K562 (cell line): ENCODE data around the gene SUPT5H. TPM values are rescaled to one million over a fixed set of nuclear protein-coding genes. Genes with fewer than 3 reads are reported as not detected.

ENCODE experiments used
- CBX3 ChIP-seq, 2 experiments: IDR thresholded peaks; 1 replicate in 1 of 2; 2 replicates in 1 of 2; pipeline ENCODE4 v1.6.1; 2012; ENCODE audit warnings: inconsistent platforms in 2 of 2, low read length in 2 of 2, borderline replicate concordance in 1 of 2, control low read depth in 1 of 2
- CEBPG ChIP-seq, 3 experiments: fragments of 200-800 bp in 1 of 3; sonication (Bioruptor generic) in 1 of 3; sonication (generic) in 1 of 3; formaldehyde crosslinking in 1 of 3; IDR thresholded peaks in 2 of 3; conservative IDR thresholded peaks in 1 of 3; 2 replicates each; pipeline versions ENCODE4 v1.6.1 to v1.8.0; 2016 to 2022; ENCODE audit warnings: missing compliant biosample characterization in 2 of 3, missing genetic modification characterization in 2 of 3, mild to moderate bottlenecking in 1 of 3, missing genetic modification reagents in 1 of 3
- CHD2 ChIP-seq: IDR thresholded peaks from 2 replicates; pipeline ENCODE4 v1.6.1; 2011; ENCODE audit warnings: low read depth, low read length
- GABPB1 ChIP-seq: sonication (generic); formaldehyde crosslinking; IDR thresholded peaks from 2 replicates; pipeline ENCODE4 v1.8.0; 2022; ENCODE audit warnings: mild to moderate bottlenecking, missing genetic modification reagents
- IFI16 ChIP-seq: fragments of 250-450 bp; sonication (Bioruptor Pico); IDR thresholded peaks from 2 replicates; pipeline ENCODE4 v2.1.2; 2022; ENCODE audit warnings: mild to moderate bottlenecking, inconsistent platforms
- OTX1 ChIP-seq: fragments of 450-650 bp; formaldehyde crosslinking; IDR thresholded peaks from 2 replicates; pipeline ENCODE4 v1.4.0; 2022; ENCODE audit warnings: mild to moderate bottlenecking
- RBBP5 ChIP-seq: fragments of 200-600 bp; sonication (generic); IDR thresholded peaks from 2 replicates; pipeline ENCODE4 v1.6.1; 2012; ENCODE audit warnings: borderline replicate concordance, mild to moderate bottlenecking, low read length, control low read depth, inconsistent platforms; ENCODE audit not compliant: insufficient read depth, poor library complexity, severe bottlenecking
- SMAD2 ChIP-seq: fragments of 150-350 bp; IDR thresholded peaks from 2 replicates; pipeline ENCODE4 v1.6.1; 2014; ENCODE audit warnings: low read depth, mild to moderate bottlenecking, low read length
- SMAD4 ChIP-seq: fragments of 250-450 bp; sonication (Bioruptor Pico); conservative IDR thresholded peaks from 2 replicates; pipeline ENCODE4 v1.8.0; 2021; ENCODE audit warnings: inconsistent platforms, mild to moderate bottlenecking, moderate library complexity
- SMARCA5 ChIP-seq: fragments of 450-650 bp; IDR thresholded peaks from 2 replicates; pipeline ENCODE4 v1.6.1; 2016
- YBX1 ChIP-seq: fragments of 450-650 bp; IDR thresholded peaks from 2 replicates; pipeline ENCODE4 v1.7.1; 2016; ENCODE audit warnings: mild to moderate bottlenecking
- ZFP36 ChIP-seq: fragments of 150-350 bp; IDR thresholded peaks from 2 replicates; pipeline ENCODE4 v1.6.1; 2018; ENCODE audit warnings: low read length, low read depth; ENCODE audit not compliant: partially characterized antibody
- ZNF232 ChIP-seq: sonication (generic); formaldehyde crosslinking; IDR thresholded peaks from 2 replicates; pipeline ENCODE4 v1.8.0; 2022; ENCODE audit warnings: mild to moderate bottlenecking, missing genetic modification reagents
- ZNF551 ChIP-seq: fragments of 250-450 bp; sonication (Bioruptor Pico); IDR thresholded peaks from 2 replicates; pipeline ENCODE4 v1.5.0; 2021; ENCODE audit warnings: mild to moderate bottlenecking, moderate library complexity
- ZNF586 ChIP-seq: fragments of 450-650 bp; formaldehyde crosslinking; conservative IDR thresholded peaks from 2 replicates; pipeline ENCODE4 v1.4.0; 2020; ENCODE audit warnings: mild to moderate bottlenecking, moderate library complexity
- polyA plus RNA-seq, 8 experiments: library from polyadenylated mRNA; depleted of rRNA in 4 of 8; stranded (reverse) in 5 of 8; unstranded in 3 of 8; fragments of >200 nt; fragmentation: Nextera tagmentation in 2 of 8; fragmentation: Illumina TruSeq in 1 of 8; extraction: Ambion mirVana in 2 of 8; extraction: Trizol in 1 of 8; gene quantifications; 2 replicates each; pipeline versions ENCODE4 v1.2.1 to v1.2.3, GENCODE V29; 2011 to 2014; ENCODE audit warnings: inconsistent platforms in 1 of 8, missing spikeins in 1 of 8
- total RNA-seq, 7 experiments: library from RNA; depleted of rRNA in 6 of 7; stranded (reverse); fragments of >200 nt in 6 of 7; fragmentation: Illumina TruSeq in 2 of 7; extraction: Trizol in 2 of 7; gene quantifications; 2 replicates each; pipeline versions ENCODE4 v1.2.1 to v1.2.3, GENCODE V29; 2011 to 2021; ENCODE audit warnings: low replicate concordance in 1 of 7
- TF ChIP-seq, protein P1 (sequence below): fragments of 150-350 bp; IDR thresholded peaks from 2 replicates; pipeline ENCODE4 v1.6.1; 2014; ENCODE audit warnings: low read depth, mild to moderate bottlenecking, low read length, borderline replicate concordance
- TF ChIP-seq, protein P2 (sequence below): sonication (generic); formaldehyde crosslinking; IDR thresholded peaks from 2 replicates; pipeline ENCODE4 v1.9.0; 2022; ENCODE audit warnings: mild to moderate bottlenecking, missing genetic modification reagents
- TF ChIP-seq, protein P3 (sequence below), 2 experiments: fragments of 450-650 bp; conservative IDR thresholded peaks; 2 replicates each; pipeline ENCODE4 v1.6.1; 2017; ENCODE audit warnings: mild to moderate bottlenecking in 2 of 2, moderate library complexity in 2 of 2
- TF ChIP-seq, protein P4 (sequence below): fragments of 200-800 bp; sonication (Bioruptor generic); IDR thresholded peaks from 2 replicates; pipeline ENCODE4 v1.6.1; 2017; ENCODE audit warnings: missing genetic modification characterization, missing compliant biosample characterization

SUPT5H gene
- total and polyA plus RNA-seq, 9 of the 15 experiments (the other 6 are each of a cell fraction or from before 2014, with no cell fraction given), result 13.3 to 85.9 (median 35.9) TPM

DNA sequence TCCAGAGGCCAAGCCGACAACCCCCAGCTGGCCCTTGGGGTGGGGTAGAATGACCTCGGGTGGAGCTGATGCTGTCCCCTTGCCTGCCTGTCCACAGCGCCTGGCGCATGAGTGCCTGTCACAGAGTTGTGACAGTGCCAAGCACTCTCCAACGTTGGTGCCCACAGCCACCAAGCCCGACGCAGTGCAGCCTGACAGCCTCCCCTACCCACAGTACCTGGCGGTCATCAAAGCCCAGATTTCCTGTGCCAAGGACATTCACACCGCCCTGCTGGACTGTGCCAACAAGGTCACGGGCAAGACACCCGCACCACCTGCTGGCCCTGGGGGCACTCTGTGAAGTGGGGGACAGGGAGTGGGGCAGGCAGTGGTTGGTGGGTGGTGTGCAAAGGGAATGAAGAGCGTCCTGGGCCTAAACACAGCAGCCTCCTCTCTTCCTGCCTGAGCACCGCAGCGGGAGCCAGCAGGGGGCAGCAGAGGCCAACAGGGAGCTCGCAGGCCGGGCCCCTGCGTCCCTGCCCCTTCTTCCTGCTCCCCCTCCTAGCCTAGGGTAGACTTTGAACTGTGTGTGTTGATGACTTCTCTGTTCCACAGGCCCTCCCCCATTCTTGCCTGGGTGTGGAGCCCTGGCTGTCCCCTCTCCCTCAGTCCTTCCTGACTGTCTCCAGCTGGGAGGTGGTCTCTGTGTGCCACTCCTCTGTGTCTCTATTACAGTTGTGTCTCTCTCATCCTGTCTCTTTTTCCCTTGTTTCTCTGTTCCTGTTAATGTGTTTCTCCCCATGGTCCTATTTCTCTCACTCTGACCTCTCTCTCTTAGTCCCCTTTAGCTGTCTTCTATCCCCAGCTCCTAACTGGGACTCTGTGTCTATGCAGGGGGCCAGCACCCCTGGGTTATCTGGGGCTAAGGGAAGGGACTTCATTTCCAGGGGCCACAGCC is 47.8 kb upstream of the SUPT5H start (continued):
- TF ChIP-seq GABPB1 (CRISPR knock-in tag) (peak; percentile 66; the same call in 1 of the 2 replicates), ZFP36 (peak; percentile 85), CHD2 (no peak), ZNF551 (CRISPR knock-in tag) (no peak), IFI16 (no peak), ZNF232 (CRISPR knock-in tag) (no peak), SMAD2 (no peak), RBBP5 (no peak), SMARCA5 (peak; percentile 83; the same call in 1 of the 2 replicates), YBX1 (no peak), CEBPG (CRISPR knock-in tag; IDR thresholded peaks at IDR 0.05) (no peak), CEBPG (tag; conservative IDR thresholded peaks at IDR 0.05 in 1 of 2, IDR thresholded peaks at IDR 0.05 in 1 of 2) (no peak), CBX3 (IDR thresholded peaks at IDR 0.05; ENCODE audit: borderline replicate concordance in 1 of 2, low read length in 2 of 2) (peak in 1 of 2 experiments; percentile 67; a peak in 1 of 3 replicates), SMAD4 (peak; percentile 53), ZNF586 (CRISPR knock-in tag) (no peak), OTX1 (CRISPR knock-in tag) (no peak)
- TF ChIP-seq, protein P1, sequence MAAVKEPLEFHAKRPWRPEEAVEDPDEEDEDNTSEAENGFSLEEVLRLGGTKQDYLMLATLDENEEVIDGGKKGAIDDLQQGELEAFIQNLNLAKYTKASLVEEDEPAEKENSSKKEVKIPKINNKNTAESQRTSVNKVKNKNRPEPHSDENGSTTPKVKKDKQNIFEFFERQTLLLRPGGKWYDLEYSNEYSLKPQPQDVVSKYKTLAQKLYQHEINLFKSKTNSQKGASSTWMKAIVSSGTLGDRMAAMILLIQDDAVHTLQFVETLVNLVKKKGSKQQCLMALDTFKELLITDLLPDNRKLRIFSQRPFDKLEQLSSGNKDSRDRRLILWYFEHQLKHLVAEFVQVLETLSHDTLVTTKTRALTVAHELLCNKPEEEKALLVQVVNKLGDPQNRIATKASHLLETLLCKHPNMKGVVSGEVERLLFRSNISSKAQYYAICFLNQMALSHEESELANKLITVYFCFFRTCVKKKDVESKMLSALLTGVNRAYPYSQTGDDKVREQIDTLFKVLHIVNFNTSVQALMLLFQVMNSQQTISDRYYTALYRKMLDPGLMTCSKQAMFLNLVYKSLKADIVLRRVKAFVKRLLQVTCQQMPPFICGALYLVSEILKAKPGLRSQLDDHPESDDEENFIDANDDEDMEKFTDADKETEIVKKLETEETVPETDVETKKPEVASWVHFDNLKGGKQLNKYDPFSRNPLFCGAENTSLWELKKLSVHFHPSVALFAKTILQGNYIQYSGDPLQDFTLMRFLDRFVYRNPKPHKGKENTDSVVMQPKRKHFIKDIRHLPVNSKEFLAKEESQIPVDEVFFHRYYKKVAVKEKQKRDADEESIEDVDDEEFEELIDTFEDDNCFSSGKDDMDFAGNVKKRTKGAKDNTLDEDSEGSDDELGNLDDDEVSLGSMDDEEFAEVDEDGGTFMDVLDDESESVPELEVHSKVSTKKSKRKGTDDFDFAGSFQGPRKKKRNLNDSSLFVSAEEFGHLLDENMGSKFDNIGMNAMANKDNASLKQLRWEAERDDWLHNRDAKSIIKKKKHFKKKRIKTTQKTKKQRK, result no peak
- TF ChIP-seq, protein P2, sequence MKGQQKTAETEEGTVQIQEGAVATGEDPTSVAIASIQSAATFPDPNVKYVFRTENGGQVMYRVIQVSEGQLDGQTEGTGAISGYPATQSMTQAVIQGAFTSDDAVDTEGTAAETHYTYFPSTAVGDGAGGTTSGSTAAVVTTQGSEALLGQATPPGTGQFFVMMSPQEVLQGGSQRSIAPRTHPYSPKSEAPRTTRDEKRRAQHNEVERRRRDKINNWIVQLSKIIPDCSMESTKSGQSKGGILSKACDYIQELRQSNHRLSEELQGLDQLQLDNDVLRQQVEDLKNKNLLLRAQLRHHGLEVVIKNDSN, result no peak
- TF ChIP-seq, protein P3, sequence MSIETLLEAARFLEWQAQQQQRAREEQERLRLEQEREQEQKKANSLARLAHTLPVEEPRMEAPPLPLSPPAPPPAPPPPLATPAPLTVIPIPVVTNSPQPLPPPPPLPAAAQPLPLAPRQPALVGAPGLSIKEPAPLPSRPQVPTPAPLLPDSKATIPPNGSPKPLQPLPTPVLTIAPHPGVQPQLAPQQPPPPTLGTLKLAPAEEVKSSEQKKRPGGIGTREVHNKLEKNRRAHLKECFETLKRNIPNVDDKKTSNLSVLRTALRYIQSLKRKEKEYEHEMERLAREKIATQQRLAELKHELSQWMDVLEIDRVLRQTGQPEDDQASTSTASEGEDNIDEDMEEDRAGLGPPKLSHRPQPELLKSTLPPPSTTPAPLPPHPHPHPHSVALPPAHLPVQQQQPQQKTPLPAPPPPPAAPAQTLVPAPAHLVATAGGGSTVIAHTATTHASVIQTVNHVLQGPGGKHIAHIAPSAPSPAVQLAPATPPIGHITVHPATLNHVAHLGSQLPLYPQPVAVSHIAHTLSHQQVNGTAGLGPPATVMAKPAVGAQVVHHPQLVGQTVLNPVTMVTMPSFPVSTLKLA (conservative IDR thresholded peaks at IDR 0.05), result no peak
- TF ChIP-seq, protein P4, sequence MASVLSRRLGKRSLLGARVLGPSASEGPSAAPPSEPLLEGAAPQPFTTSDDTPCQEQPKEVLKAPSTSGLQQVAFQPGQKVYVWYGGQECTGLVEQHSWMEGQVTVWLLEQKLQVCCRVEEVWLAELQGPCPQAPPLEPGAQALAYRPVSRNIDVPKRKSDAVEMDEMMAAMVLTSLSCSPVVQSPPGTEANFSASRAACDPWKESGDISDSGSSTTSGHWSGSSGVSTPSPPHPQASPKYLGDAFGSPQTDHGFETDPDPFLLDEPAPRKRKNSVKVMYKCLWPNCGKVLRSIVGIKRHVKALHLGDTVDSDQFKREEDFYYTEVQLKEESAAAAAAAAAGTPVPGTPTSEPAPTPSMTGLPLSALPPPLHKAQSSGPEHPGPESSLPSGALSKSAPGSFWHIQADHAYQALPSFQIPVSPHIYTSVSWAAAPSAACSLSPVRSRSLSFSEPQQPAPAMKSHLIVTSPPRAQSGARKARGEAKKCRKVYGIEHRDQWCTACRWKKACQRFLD (CRISPR knock-in tag), result no peak
